NOMO-1 treated with dmso at 0.1 percent for 144 hours (cell line): ENCODE results near the gene PIP5K1B.
"Not testable (repeated sequence)": the region's sequence is repeated elsewhere in the genome, so short reads cannot be mapped to it uniquely, and the experiment has no call there.

Source experiments
- DNase-seq: peaks from one replicate; lab custom pipeline; 2025; ENCODE audit not compliant: unreplicated experiment; lab: John Stamatoyannopoulos, UW

The PIP5K1B gene

DNA sequence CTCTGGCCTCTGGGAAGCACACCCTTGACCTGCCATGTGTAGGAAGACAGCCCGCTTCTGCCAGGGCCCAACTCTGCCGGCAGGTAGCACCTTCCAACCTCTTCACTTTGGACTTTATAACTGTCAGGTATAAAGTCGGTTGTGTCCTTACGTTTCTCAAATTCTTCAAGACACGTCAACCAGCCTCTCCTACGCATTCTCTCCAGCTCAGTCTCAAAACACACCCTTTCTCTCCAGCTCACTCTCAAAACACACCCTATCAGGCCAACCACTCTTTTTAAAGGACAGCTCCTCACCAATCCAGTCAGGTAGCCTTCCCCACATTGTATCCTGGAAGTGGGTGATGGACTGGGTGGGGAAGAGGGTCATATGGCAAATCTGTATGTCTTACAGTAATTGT, 344.1 kb downstream of the PIP5K1B start:
- DNase-seq: no peak

DNA sequence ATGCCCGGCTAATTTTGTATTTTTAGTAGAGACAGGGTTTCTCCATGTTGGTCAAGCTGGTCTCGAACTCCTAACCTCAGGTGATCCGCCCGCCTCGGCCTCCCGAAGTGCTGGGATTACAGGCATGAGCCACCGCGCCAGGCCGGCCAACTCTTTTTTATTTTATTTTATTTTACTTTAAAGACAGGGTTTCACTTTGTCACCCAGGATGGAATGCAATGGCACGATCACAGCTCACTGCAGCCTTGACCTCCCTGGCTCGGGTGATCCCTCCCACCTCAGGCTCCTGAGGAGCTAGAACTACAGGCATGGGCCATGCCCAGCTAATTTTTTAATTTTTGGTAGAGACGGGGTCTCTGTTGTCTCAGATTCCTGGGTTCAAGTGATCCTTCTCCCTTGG, 345.9 kb downstream of the PIP5K1B start:
- DNase-seq: not testable (repeated sequence)

DNA sequence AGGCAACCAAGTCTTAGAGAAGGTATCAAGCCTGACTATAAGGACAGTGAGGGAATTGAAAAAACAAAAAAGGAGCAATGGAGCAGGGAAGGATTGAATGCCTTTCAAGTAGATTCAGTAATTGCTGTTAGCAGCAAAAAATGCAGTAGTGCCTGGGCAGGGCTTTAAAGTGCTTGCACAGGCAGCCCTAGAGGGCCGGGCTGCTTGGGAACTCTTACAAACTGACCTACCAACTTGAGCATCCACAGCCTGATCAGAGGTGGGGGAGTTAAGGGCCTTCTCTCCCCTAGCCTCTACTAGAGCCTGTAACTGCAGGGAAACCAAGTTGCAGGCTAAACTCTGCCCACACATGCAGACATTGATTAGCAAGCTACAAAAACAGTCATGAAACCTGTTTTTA, 349.9 kb downstream of the PIP5K1B start:
- no peak for DNase-seq

DNA sequence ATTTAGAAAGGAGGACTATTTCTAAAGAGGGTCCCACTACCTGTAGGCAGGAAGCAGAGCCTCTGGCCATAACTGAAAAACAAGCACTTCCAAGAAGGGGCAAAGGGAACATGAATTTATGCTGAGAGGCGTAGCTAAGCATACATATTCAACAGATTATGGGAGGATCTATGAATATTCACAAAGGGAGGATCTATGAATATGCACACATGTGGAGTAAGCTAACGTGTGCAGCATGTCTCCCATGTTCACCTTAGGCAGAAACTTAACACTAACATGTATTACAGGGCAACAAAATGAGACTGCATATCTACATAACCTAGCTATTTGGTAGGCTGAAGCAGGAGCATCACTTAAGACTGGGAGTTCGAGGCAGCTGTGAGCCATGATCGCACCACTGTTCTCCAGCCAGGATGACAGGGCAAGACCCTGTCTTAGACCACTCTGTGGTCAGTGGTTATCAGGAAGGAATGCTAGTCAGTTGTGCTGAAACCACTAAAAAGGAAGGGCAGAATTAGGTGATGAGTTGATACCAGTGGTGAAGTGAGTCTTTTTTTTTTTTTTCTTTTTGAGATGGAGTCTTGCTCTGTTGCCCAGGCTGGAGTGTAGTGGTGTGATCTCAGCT, 351.3 kb downstream of the PIP5K1B start:
- no peak for DNase-seq

DNA sequence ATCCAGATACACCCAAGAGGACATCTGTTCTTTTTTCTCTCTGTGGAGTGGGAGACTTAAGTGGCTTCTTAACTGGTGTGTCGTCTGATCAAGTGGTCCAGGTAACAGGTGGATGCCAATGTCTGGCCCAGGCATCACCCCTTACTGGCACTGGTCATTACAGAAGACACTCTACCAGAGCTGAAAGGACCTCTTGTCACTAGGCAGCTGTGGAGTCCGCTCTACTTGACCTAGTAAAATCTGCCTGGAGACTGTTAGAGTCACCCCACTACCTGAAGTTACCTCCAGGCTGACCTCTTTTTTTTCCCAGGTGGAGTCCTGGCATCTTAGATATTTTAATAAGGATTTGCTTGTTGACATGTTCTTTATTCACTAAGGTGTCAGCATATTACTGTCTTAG, 353.1 kb downstream of the PIP5K1B start:
- no peak for DNase-seq
